Ascending aorta (tissue), 2 donors: ENCODE data around the gene CDK4. TPM values are rescaled to one million over a fixed set of nuclear protein-coding genes. Genes with fewer than 3 reads are reported as not detected.

Experiments
- DNase-seq, 2 donors: peaks; one replicate each; pipeline ENCODE4 v3.0.0-alpha.2; 2019; ENCODE audit warnings: low spot score in 2 of 2
- H3K27ac ChIP-seq, 2 donors: fragments of 200-600 bp; sonication (generic); one replicate each; pipeline ENCODE4 v1.5.1; 2016 to 2017; ENCODE audit warnings: mild to moderate bottlenecking in 1 of 2
- H3K27me3 ChIP-seq: fragments of 200-600 bp; sonication (generic); one replicate; pipeline ENCODE4 v1.5.1; 2017
- H3K36me3 ChIP-seq, 2 donors: fragments of 200-600 bp; sonication (generic); one replicate each; pipeline ENCODE4 v1.5.1; 2016
- H3K4me1 ChIP-seq, 2 donors: fragments of 200-600 bp; sonication (generic); one replicate each; pipeline ENCODE4 v1.5.1; 2016 to 2017; ENCODE audit warnings: mild to moderate bottlenecking in 1 of 2
- H3K4me3 ChIP-seq, 2 donors: fragments of 200-600 bp; sonication (generic); one replicate each; pipeline ENCODE4 v1.5.1; 2016 to 2017; ENCODE audit warnings: mild to moderate bottlenecking in 1 of 2
- H3K9me3 ChIP-seq, 2 donors: fragments of 200-600 bp; sonication (generic); one replicate each; pipeline ENCODE4 v1.5.1; 2016
- CTCF ChIP-seq, 3 experiments: fragments of 200-600 bp in 2 of 3; fragments of 450-650 bp in 1 of 3; sonication (generic) in 2 of 3; IDR thresholded peaks; one replicate each; pipeline ENCODE4 v1.5.1; 2016 to 2019; ENCODE audit warnings: antibody characterized with exemption in 3 of 3, mild to moderate bottlenecking in 1 of 3, moderate library complexity in 1 of 3
- intact Hi-C: fragments of 100-400 bp; cut with DNase I; formaldehyde crosslinking; loops from one replicate; pipeline ENCODE4 v1.15.1; 2023
- total RNA-seq: library from RNA; depleted of rRNA; stranded (reverse); fragments of >200 nt; gene quantifications from one replicate; pipeline ENCODE4 v1.1.0, GENCODE V29; 2016

CDK4 gene
- total RNA-seq, 1 donor from 2014 or later = 82.6 TPM

- peaks cover 0 to 32% of the 10 kb centered on the region in 2 donors for H3K4me1 ChIP-seq
- intact Hi-C loops = loop anchor here (5.0 kb wide), 1 partner anchor 40 kb away; no protein-coding TSS in a partner anchor
Measured at GRCh38 chr12:57767305-57767698, 15.2 kb upstream of the CDK4 start.

GRCh38 chr12:57766464-57767304, 14.6 kb upstream of the CDK4 start, which contains the start of gene CYP27B1:
Gene CYP27B1, minus strand, starts transcription at chr12:57767078. Its CDS starts 37 bp downstream, at chr12:57767041.
- Histone ChIP-seq H3K27ac (no peak within 1 kb of the TSS), H3K27me3 (no peaks in the 10 kb centered on the region), H3K36me3 (no peaks in the 10 kb centered on the region), H3K9me3 (no peaks in the 10 kb centered on the region), H3K4me1 (peaks cover 0 to 32% of the 10 kb centered on the region in 2 donors), H3K4me3 (peak within 1 kb of the TSS; percentile 43 to 63)
- no peak for TF ChIP-seq CTCF (IDR thresholded peaks at IDR 0.05)
- intact Hi-C loops = loop anchor here (5.0 kb wide), 1 partner anchor 39 kb away; no protein-coding TSS in a partner anchor
- no peak for DNase-seq

More at GRCh38 chr12:57767305-57767698, 15.2 kb upstream of the CDK4 start:
- Histone ChIP-seq H3K27ac (no peak overlapping the region), H3K9me3 (no peaks in the 10 kb centered on the region), H3K27me3 (no peaks in the 10 kb centered on the region), H3K4me3 (no peak overlapping the region), H3K36me3 (no peaks in the 10 kb centered on the region)
- TF ChIP-seq CTCF (IDR thresholded peaks at IDR 0.05) = no peak
- DNase-seq = no peak

GRCh38 chr12:57765698-57766463, 13.8 kb upstream of the CDK4 start:
- H3K36me3 ChIP-seq = no peaks in the 10 kb centered on the region
- no peak for DNase-seq
- intact Hi-C loops = loop anchor here (5.0 kb wide), 1 partner anchor 39 kb away; no protein-coding TSS in a partner anchor

GRCh38 chr12:57765003-57765697, 13.0 kb upstream of the CDK4 start:
- Histone ChIP-seq H3K27me3 (no peaks in the 10 kb centered on the region), H3K36me3 (no peaks in the 10 kb centered on the region), H3K4me3 (peak overlapping the region; percentile 43 to 63), H3K27ac (no peak overlapping the region), H3K4me1 (peaks cover 0 to 23% of the 10 kb centered on the region in 2 donors), H3K9me3 (no peaks in the 10 kb centered on the region)
- no peak for DNase-seq
- intact Hi-C loops = loop anchor here (5.0 kb wide), 1 partner anchor 38 kb away; no protein-coding TSS in a partner anchor
- peak in 1 of 3 experiments; percentile 47 for TF ChIP-seq CTCF (IDR thresholded peaks at IDR 0.05)

More at GRCh38 chr12:57765698-57766463, 13.8 kb upstream of the CDK4 start:
- Histone ChIP-seq H3K27ac (no peak overlapping the region), H3K27me3 (no peaks in the 10 kb centered on the region), H3K4me3 (peak overlapping the region; percentile 43 to 63), H3K4me1 (peaks cover 0 to 26% of the 10 kb centered on the region in 2 donors), H3K9me3 (no peaks in the 10 kb centered on the region)
- no peak for TF ChIP-seq CTCF (IDR thresholded peaks at IDR 0.05)

GRCh38 chr12:57764662-57765002, 12.5 kb upstream of the CDK4 start:
- Histone ChIP-seq H3K4me1 (peaks cover 0 to 23% of the 10 kb centered on the region in 2 donors), H3K27me3 (no peaks in the 10 kb centered on the region), H3K4me3 (peak overlapping the region; percentile 43 to 63), H3K36me3 (no peaks in the 10 kb centered on the region), H3K9me3 (no peaks in the 10 kb centered on the region), H3K27ac (no peak overlapping the region)
- DNase-seq = no peak
- intact Hi-C loops = loop anchor here (5.0 kb wide), 1 partner anchor 37 kb away; no protein-coding TSS in a partner anchor
- TF ChIP-seq CTCF (IDR thresholded peaks at IDR 0.05) = no peak
